HL-60 (cell line): ENCODE results near the gene ZNF652.

Source experiments
- DNase-seq, 2 experiments: peaks; one replicate each; pipeline ENCODE4 v3.0.0-alpha.2; 2010 to 2020; ENCODE audit warnings: low read depth in 1 of 2, low spot score in 1 of 2
- H3K27ac ChIP-seq: fragments of 250-450 bp; sonication (Bioruptor Pico); replicated peaks from 2 replicates; pipeline ENCODE4 v1.5.1; 2020; ENCODE audit warnings: mild to moderate bottlenecking, moderate library complexity
- H3K27me3 ChIP-seq: fragments of 250-450 bp; sonication (Bioruptor Pico); 2 replicates; pipeline ENCODE4 v1.5.1; 2021; ENCODE audit warnings: mild to moderate bottlenecking, moderate library complexity; ENCODE audit not compliant: insufficient read depth, poor library complexity, severe bottlenecking
- H3K4me3 ChIP-seq: replicated peaks from 2 replicates; pipeline ENCODE4 v1.5.1; 2011; ENCODE audit warnings: mild to moderate bottlenecking, control low read depth, low read length; ENCODE audit not compliant: insufficient read depth
- GABPA ChIP-seq: IDR thresholded peaks from 2 replicates; pipeline ENCODE4 v1.6.1; 2012; ENCODE audit warnings: low read depth
- POLR2AphosphoS5 ChIP-seq: IDR thresholded peaks from 2 replicates; pipeline ENCODE4 v1.6.1; 2012; ENCODE audit warnings: low read depth
- SPI1 ChIP-seq: IDR thresholded peaks from 2 replicates; pipeline ENCODE4 v1.6.1; 2012; ENCODE audit warnings: low read depth, mild to moderate bottlenecking, borderline replicate concordance
- TF ChIP-seq, protein P1 (sequence below): IDR thresholded peaks from 2 replicates; pipeline ENCODE4 v1.6.1; 2012; ENCODE audit warnings: low read depth; ENCODE audit not compliant: insufficient replicate concordance
- TF ChIP-seq, protein P2 (sequence below): IDR thresholded peaks from one replicate; pipeline ENCODE4 v1.5.1; 2011; ENCODE audit warnings: low read length, control low read depth, inconsistent platforms; ENCODE audit not compliant: insufficient read depth

ZNF652 gene

DNA sequence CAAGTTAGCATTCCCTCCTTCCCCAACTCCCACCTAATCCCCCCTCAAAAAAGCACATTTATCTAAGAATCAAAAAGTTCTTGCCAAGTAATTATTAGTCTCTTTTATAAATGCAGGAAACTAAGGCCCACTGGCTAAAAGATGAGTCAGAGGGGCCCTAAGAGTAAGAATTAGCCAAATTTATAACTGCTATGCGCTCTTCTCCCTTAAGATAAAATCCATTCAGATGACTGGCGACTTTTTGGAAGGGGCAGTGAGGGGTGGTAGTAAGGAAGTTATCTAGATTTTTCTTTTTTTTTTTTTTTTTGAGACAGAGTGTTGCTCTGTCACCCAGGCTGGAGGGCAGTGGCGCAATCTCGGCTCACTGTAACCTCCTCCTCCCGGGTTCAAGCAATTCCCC lies 17.1 kb downstream of the ZNF652 start:
- DNase-seq, result peak in 1 of 2 experiments; percentile 18
- Histone ChIP-seq H3K4me3 (no peak overlapping the region), H3K27ac (no peak overlapping the region), H3K27me3 (no peaks in the 10 kb centered on the region)
- TF ChIP-seq POLR2AphosphoS5 (no peak), SPI1 (no peak), GABPA (no peak)
- TF ChIP-seq, protein P1, sequence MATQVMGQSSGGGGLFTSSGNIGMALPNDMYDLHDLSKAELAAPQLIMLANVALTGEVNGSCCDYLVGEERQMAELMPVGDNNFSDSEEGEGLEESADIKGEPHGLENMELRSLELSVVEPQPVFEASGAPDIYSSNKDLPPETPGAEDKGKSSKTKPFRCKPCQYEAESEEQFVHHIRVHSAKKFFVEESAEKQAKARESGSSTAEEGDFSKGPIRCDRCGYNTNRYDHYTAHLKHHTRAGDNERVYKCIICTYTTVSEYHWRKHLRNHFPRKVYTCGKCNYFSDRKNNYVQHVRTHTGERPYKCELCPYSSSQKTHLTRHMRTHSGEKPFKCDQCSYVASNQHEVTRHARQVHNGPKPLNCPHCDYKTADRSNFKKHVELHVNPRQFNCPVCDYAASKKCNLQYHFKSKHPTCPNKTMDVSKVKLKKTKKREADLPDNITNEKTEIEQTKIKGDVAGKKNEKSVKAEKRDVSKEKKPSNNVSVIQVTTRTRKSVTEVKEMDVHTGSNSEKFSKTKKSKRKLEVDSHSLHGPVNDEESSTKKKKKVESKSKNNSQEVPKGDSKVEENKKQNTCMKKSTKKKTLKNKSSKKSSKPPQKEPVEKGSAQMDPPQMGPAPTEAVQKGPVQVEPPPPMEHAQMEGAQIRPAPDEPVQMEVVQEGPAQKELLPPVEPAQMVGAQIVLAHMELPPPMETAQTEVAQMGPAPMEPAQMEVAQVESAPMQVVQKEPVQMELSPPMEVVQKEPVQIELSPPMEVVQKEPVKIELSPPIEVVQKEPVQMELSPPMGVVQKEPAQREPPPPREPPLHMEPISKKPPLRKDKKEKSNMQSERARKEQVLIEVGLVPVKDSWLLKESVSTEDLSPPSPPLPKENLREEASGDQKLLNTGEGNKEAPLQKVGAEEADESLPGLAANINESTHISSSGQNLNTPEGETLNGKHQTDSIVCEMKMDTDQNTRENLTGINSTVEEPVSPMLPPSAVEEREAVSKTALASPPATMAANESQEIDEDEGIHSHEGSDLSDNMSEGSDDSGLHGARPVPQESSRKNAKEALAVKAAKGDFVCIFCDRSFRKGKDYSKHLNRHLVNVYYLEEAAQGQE, result no peak
- TF ChIP-seq, protein P2, sequence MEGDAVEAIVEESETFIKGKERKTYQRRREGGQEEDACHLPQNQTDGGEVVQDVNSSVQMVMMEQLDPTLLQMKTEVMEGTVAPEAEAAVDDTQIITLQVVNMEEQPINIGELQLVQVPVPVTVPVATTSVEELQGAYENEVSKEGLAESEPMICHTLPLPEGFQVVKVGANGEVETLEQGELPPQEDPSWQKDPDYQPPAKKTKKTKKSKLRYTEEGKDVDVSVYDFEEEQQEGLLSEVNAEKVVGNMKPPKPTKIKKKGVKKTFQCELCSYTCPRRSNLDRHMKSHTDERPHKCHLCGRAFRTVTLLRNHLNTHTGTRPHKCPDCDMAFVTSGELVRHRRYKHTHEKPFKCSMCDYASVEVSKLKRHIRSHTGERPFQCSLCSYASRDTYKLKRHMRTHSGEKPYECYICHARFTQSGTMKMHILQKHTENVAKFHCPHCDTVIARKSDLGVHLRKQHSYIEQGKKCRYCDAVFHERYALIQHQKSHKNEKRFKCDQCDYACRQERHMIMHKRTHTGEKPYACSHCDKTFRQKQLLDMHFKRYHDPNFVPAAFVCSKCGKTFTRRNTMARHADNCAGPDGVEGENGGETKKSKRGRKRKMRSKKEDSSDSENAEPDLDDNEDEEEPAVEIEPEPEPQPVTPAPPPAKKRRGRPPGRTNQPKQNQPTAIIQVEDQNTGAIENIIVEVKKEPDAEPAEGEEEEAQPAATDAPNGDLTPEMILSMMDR, result no peak

DNA sequence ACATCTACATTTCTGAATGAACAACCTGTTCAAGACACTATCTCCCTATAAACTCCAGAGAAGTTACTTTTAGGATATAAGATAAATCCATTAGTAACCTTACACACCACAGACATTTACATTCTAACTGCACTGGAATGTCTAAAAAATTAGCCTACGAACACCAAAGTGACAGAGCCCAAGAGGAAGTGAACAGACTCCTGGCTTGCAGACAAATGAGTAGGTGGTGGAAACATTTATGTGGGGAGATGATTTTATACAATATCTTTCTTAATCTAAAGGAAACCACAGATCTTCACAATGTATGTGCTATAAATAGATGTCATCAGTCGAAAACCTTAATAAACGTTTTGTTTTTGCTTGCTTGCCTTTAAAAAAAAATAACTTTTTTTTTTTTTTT lies 18.8 kb downstream of the ZNF652 start:
- DNase-seq, result peak in 1 of 2 experiments; percentile 28
- Histone ChIP-seq H3K4me3 (no peak overlapping the region), H3K27me3 (no peaks in the 10 kb centered on the region), H3K27ac (peak overlapping the region; percentile 42)
- peak; percentile 92 for TF ChIP-seq SPI1
- TF ChIP-seq, protein P1, result no peak

DNA sequence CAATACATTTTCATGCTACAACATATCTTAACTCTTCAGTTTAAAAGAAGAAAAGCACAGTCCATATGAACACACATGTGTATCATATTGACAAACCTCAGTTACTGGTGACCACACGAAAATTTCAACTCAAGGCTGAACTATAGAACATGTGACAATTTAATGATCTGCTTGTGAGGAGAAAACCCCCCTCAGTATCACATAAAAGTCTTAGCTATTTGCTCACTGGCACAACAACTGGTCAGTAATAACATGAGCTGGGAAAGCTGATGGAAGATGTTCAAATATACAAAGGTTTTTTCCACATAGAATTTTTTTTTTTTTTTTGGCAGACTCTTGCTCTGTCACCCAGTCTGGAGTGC lies 19.5 kb downstream of the ZNF652 start:
- TF ChIP-seq POLR2AphosphoS5 (no peak), SPI1 (no peak), GABPA (no peak)
- TF ChIP-seq, protein P1, result no peak
- TF ChIP-seq, protein P2, result no peak
- DNase-seq, result no peak
- H3K27ac ChIP-seq, result peak overlapping the region; percentile 34
- no peaks in the 10 kb centered on the region for H3K27me3 ChIP-seq
- no peak overlapping the region for H3K4me3 ChIP-seq

DNA sequence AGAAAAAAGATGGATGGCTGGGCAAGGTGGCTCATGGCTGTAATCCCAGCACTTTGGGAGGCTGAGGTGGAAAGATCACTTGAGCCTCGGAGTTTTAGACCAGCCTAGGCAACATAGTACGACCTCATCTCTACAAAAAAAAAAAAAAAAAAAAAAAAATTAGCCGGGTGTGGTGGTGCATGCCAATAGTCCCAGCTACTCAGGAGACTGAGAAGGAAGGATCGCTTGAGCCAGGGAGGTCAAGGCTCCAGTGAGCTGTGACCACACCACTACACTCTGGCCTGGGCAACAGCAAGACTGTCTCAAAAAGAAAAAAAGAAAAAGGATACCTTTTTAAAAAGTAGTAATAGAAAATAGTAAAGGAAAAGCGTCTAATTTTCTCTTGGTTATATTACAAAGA lies 20.7 kb downstream of the ZNF652 start:
- no peak overlapping the region for H3K4me3 ChIP-seq
- H3K27ac ChIP-seq, result no peak overlapping the region
- TF ChIP-seq, protein P2, result no peak
- TF ChIP-seq, protein P1, result no peak
- TF ChIP-seq GABPA (no peak), POLR2AphosphoS5 (no peak), SPI1 (no peak)
- DNase-seq, result no peak
- no peaks in the 10 kb centered on the region for H3K27me3 ChIP-seq
